Right cardiac atrium (tissue), 5 donors: ENCODE measurements around the gene SLC9A9. TPM values are rescaled to one million over a fixed set of nuclear protein-coding genes. Genes with fewer than 3 reads are reported as not detected.

Experiments
- ATAC-seq, 2 donors: fragments of 200-7000 bp; cut with Tn5 transposase; one replicate each; pipeline versions ENCODE4 v1.8.0 to v1.9.1; 2020; ENCODE audit warnings: moderate library complexity in 2 of 2, mild to moderate bottlenecking in 1 of 2
- DNase-seq, 3 donors: peaks; one replicate each; pipeline ENCODE4 v3.0.0-alpha.2; 2020
- H3K27ac ChIP-seq: one replicate; pipeline ENCODE4 v1.5.1; 2013; ENCODE audit warnings: mild to moderate bottlenecking, low read length, control low read depth, moderate library complexity
- H3K27me3 ChIP-seq: one replicate; pipeline ENCODE4 v1.6.1; 2013; ENCODE audit not compliant: control insufficient read depth, insufficient read depth
- H3K4me1 ChIP-seq: one replicate; pipeline ENCODE4 v1.6.1; 2013; ENCODE audit warnings: low read length; ENCODE audit not compliant: control insufficient read depth, insufficient read depth
- H3K4me3 ChIP-seq: one replicate; pipeline ENCODE4 v1.5.1; 2013; ENCODE audit warnings: low read length, control low read depth
- H3K9me3 ChIP-seq: one replicate; pipeline ENCODE4 v1.6.1; 2013; ENCODE audit warnings: low read length; ENCODE audit not compliant: control insufficient read depth
- WGBS: extraction: QIAGEN DNeasy Blood & Tissue Kit; methylation state at CpG from one replicate; pipeline ENCODE4 v1.1.7; 2013; 5-methylcytosine and 5-hydroxymethylcytosine counted together
- intact Hi-C, 4 donors: fragments of 100-400 bp; cut with DNase I; formaldehyde crosslinking; loops; one replicate each; pipeline versions ENCODE4 v1.11.0 to v1.14.0; 2022 to 2023
- polyA plus RNA-seq: library from polyadenylated mRNA; stranded (reverse); fragments of 200-250 nt; gene quantifications from one replicate; pipeline ENCODE4 v1.2.3, GENCODE V29; 2013
- total RNA-seq, 4 donors: library from RNA; stranded (reverse); fragmentation: NEBNext Ultra II Directional; extraction: Animal tissue kit (Norgen Biotek cat#: 25700); gene quantifications; one replicate each; pipeline ENCODE4 v1.2.1, GENCODE V29; 2021
- donor health status: healthy with polysubstance abuse.
- donor health status: DM: no; HTN: yes; CAD: no.
- donor health status: DM: no; HTN: no; CAD: no.
- donor health status: DM: no; HTN: yes; CAD: no; lungs with severe emphysema.
- donor health status: DM: yes; HTN: yes; CAD: no.

The SLC9A9 gene
- total and polyA plus RNA-seq, 5 donors, result 3.6 to 14.9 (median 9.2) TPM

- Histone ChIP-seq H3K27ac (no peak overlapping the region), H3K4me3 (no peak overlapping the region), H3K9me3 (no peaks in the 10 kb centered on the region), H3K27me3 (no peaks in the 10 kb centered on the region), H3K4me1 (no peaks in the 10 kb centered on the region)
- no peak for DNase-seq
- 88% methylated on average over 1 of the region's 1 CpG for WGBS
- ATAC-seq, result no peak
- intact Hi-C loops, result no loop called here
Measured at GRCh38 chr3:143693506-143693905, 154.8 kb downstream of the SLC9A9 start.

- intact Hi-C loops, result no loop called here
- Histone ChIP-seq H3K9me3 (no peaks in the 10 kb centered on the region), H3K27me3 (no peaks in the 10 kb centered on the region), H3K27ac (no peak overlapping the region), H3K4me3 (no peak overlapping the region), H3K4me1 (no peaks in the 10 kb centered on the region)
- DNase-seq (no peak), ATAC-seq (no peak)
- WGBS, result 62% methylated on average over 5 of the region's 5 CpGs
Measured at GRCh38 chr3:143686638-143687197, 161.6 kb downstream of the SLC9A9 start.

- 36% methylated on average over 1 of the region's 1 CpG for WGBS
Measured at GRCh38 chr3:143685491-143685890, 162.8 kb downstream of the SLC9A9 start.

GRCh38 chr3:143677430-143677829, 170.8 kb downstream of the SLC9A9 start:
- H3K4me3 ChIP-seq, result no peak overlapping the region
- no peaks in the 10 kb centered on the region for H3K4me1 ChIP-seq
- DNase-seq (no peak), ATAC-seq (no peak)
- H3K9me3 ChIP-seq, result no peaks in the 10 kb centered on the region
- H3K27ac ChIP-seq, result no peak overlapping the region
- intact Hi-C loops, result no loop called here
- H3K27me3 ChIP-seq, result no peaks in the 10 kb centered on the region

More at GRCh38 chr3:143685491-143685890, 162.8 kb downstream of the SLC9A9 start:
- ATAC-seq (no peak), DNase-seq (no peak)
- no peaks in the 10 kb centered on the region for H3K27me3 ChIP-seq
- no peaks in the 10 kb centered on the region for H3K9me3 ChIP-seq
- intact Hi-C loops, result no loop called here
- H3K27ac ChIP-seq, result no peak overlapping the region
- H3K4me1 ChIP-seq, result no peaks in the 10 kb centered on the region
- no peak overlapping the region for H3K4me3 ChIP-seq

GRCh38 chr3:143676747-143677146, 171.5 kb downstream of the SLC9A9 start:
- 73% methylated on average over 3 of the region's 3 CpGs for WGBS
- DNase-seq (no peak), ATAC-seq (no peak)
- Histone ChIP-seq H3K4me3 (no peak overlapping the region), H3K4me1 (no peaks in the 10 kb centered on the region), H3K27me3 (no peaks in the 10 kb centered on the region), H3K27ac (no peak overlapping the region), H3K9me3 (no peaks in the 10 kb centered on the region)
- intact Hi-C loops, result no loop called here

- ATAC-seq (no peak), DNase-seq (no peak)
- intact Hi-C loops, result no loop called here
- H3K4me1 ChIP-seq, result no peaks in the 10 kb centered on the region
- no peaks in the 10 kb centered on the region for H3K27me3 ChIP-seq
- H3K9me3 ChIP-seq, result no peaks in the 10 kb centered on the region
- 95% methylated on average over 6 of the region's 6 CpGs for WGBS
- no peak overlapping the region for H3K4me3 ChIP-seq
- no peak overlapping the region for H3K27ac ChIP-seq
Measured at GRCh38 chr3:143676021-143676420, 172.2 kb downstream of the SLC9A9 start.

GRCh38 chr3:143674100-143674968, 173.9 kb downstream of the SLC9A9 start:
- Histone ChIP-seq H3K27me3 (no peaks in the 10 kb centered on the region), H3K4me1 (no peaks in the 10 kb centered on the region), H3K9me3 (no peaks in the 10 kb centered on the region), H3K27ac (no peak overlapping the region), H3K4me3 (no peak overlapping the region)
- DNase-seq (peak; percentile 69 to 83 (median 76)), ATAC-seq (peak; percentile 64 to 82)
- 31% methylated on average over 10 of the region's 10 CpGs for WGBS
- intact Hi-C loops, result no loop called here

GRCh38 chr3:143672396-143673165, 175.7 kb downstream of the SLC9A9 start:
- Histone ChIP-seq H3K4me1 (no peaks in the 10 kb centered on the region), H3K9me3 (no peaks in the 10 kb centered on the region), H3K27me3 (no peaks in the 10 kb centered on the region), H3K27ac (no peak overlapping the region), H3K4me3 (no peak overlapping the region)
- ATAC-seq (no peak), DNase-seq (no peak)
- intact Hi-C loops, result no loop called here
- 72% methylated on average over 3 of the region's 3 CpGs for WGBS

- H3K9me3 ChIP-seq, result no peaks in the 10 kb centered on the region
- no peak overlapping the region for H3K27ac ChIP-seq
- DNase-seq (no peak), ATAC-seq (no peak)
- intact Hi-C loops, result no loop called here
- 32% methylated on average over 1 of the region's 1 CpG for WGBS
- no peak overlapping the region for H3K4me3 ChIP-seq
- H3K27me3 ChIP-seq, result no peaks in the 10 kb centered on the region
- no peaks in the 10 kb centered on the region for H3K4me1 ChIP-seq
Measured at GRCh38 chr3:143671626-143672025, 176.6 kb downstream of the SLC9A9 start.

GRCh38 chr3:143668924-143669790, 179.1 kb downstream of the SLC9A9 start:
- Histone ChIP-seq H3K9me3 (no peaks in the 10 kb centered on the region), H3K27me3 (no peaks in the 10 kb centered on the region), H3K27ac (no peak overlapping the region), H3K4me3 (no peak overlapping the region), H3K4me1 (no peaks in the 10 kb centered on the region)
- intact Hi-C loops, result no loop called here
- ATAC-seq (no peak), DNase-seq (no peak)
- 63% methylated on average over 5 of the region's 5 CpGs for WGBS
